OCI-LY1 (cell line): Measurements from ENCODE around the gene CISD1.

Source experiments
- H2AFZ ChIP-seq: fragments of 200-600 bp; sonication (generic), shearing (Covaris generic); 2 replicates; pipeline ENCODE4 v1.6.0; 2014; ENCODE audit warnings: antibody characterized with exemption, mild to moderate bottlenecking, low read length
- H3F3A ChIP-seq: fragments of 200-600 bp; sonication (generic), shearing (Covaris generic); 2 replicates; pipeline ENCODE4 v1.6.0; 2014; ENCODE audit warnings: mild to moderate bottlenecking, antibody characterized with exemption, low read length, moderate library complexity; ENCODE audit not compliant: insufficient read depth
- H3K27ac ChIP-seq: fragments of 200-600 bp; sonication (generic); 2 replicates; pipeline ENCODE4 v1.5.1; 2014; ENCODE audit warnings: low read length, mixed run types, mild to moderate bottlenecking, low read depth; ENCODE audit not compliant: poor library complexity, severe bottlenecking
- H3K27me3 ChIP-seq: fragments of 200-600 bp; sonication (generic); 2 replicates; pipeline ENCODE4 v1.6.0; 2014; ENCODE audit warnings: antibody characterized with exemption, mild to moderate bottlenecking, low read length, moderate library complexity; ENCODE audit not compliant: insufficient read depth
- H3K36me3 ChIP-seq: fragments of 200-600 bp; sonication (generic); 2 replicates; pipeline ENCODE4 v1.6.1; 2014; ENCODE audit warnings: mild to moderate bottlenecking, antibody characterized with exemption, low read length, moderate library complexity, mixed read lengths; ENCODE audit not compliant: insufficient read depth
- H3K4me1 ChIP-seq: fragments of 200-600 bp; sonication (generic); 2 replicates; pipeline ENCODE4 v1.5.1; 2014; ENCODE audit warnings: mild to moderate bottlenecking, low read length, moderate library complexity; ENCODE audit not compliant: insufficient read depth, severe bottlenecking
- H3K4me2 ChIP-seq: fragments of 200-600 bp; sonication (generic), shearing (Covaris generic); 2 replicates; pipeline ENCODE4 v1.6.1; 2014; ENCODE audit warnings: low read length
- H3K4me3 ChIP-seq: fragments of 200-600 bp; sonication (generic); 2 replicates; pipeline ENCODE4 v1.5.1; 2014; ENCODE audit warnings: low read length, low read depth, mild to moderate bottlenecking, mixed read lengths; ENCODE audit not compliant: poor library complexity, severe bottlenecking
- H3K79me2 ChIP-seq: fragments of 200-600 bp; shearing (Covaris generic); 2 replicates; pipeline ENCODE4 v1.6.1; 2016; ENCODE audit warnings: mixed run types, low read length, mixed read lengths; ENCODE audit not compliant: insufficient read depth
- H3K9ac ChIP-seq: fragments of 200-600 bp; sonication (generic), shearing (Covaris generic); 2 replicates; pipeline ENCODE4 v1.6.1; 2014; ENCODE audit warnings: mild to moderate bottlenecking, low read length, mixed read lengths
- H3K9me2 ChIP-seq: fragments of 200-600 bp; sonication (generic), shearing (Covaris generic); 2 replicates; pipeline ENCODE4 v1.6.1; 2014; ENCODE audit warnings: low read depth, mild to moderate bottlenecking, low read length, mixed read lengths
- H3K9me3 ChIP-seq: fragments of 200-600 bp; shearing (Covaris generic); 2 replicates; pipeline ENCODE4 v1.6.1; 2014; ENCODE audit warnings: low read length, mixed read lengths
- H4K20me1 ChIP-seq: fragments of 200-600 bp; sonication (generic), shearing (Covaris generic); 2 replicates; pipeline ENCODE4 v1.6.0; 2016; ENCODE audit warnings: mild to moderate bottlenecking, low read length; ENCODE audit not compliant: insufficient read depth
- EZH2 ChIP-seq: fragments of 200-600 bp; sonication (generic), shearing (Covaris generic); IDR thresholded peaks from 2 replicates; pipeline ENCODE4 v1.8.0; 2017; ENCODE audit warnings: borderline replicate concordance, mixed run types, mild to moderate bottlenecking, antibody characterized with exemption, low read length, moderate library complexity, mixed read lengths
- TF ChIP-seq, protein P1 (sequence below): fragments of 200-600 bp; sonication (generic), shearing (Covaris generic); IDR thresholded peaks from 2 replicates; pipeline ENCODE4 v1.5.1; 2017; ENCODE audit warnings: mild to moderate bottlenecking, antibody characterized with exemption, low read length, moderate library complexity, mixed read lengths

CISD1 gene

DNA sequence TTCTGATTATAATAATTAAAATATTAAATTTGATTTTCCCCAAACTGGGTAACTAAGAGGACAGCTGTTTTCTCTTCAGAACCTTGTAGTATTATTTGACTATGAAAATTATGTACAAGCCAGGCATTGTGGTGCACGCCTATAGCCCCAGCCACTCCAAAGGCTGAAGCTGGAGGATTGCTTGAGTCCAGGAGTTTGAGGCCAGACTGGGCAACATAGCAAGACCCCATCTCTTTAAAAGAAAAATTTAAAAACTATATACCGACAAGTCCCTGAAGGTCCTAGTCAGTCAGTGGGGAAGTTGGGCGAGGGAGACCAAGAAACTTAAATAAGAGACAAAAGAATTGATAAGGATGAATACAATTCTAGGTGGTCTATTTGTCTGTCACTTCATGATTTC, 38.7 kb downstream of the CISD1 start:
- H3K79me2 ChIP-seq, result no peaks in the 10 kb centered on the region
- H3F3A ChIP-seq, result no peaks in the 10 kb centered on the region
- no peaks in the 10 kb centered on the region for H3K4me1 ChIP-seq
- no peak for TF ChIP-seq EZH2
- TF ChIP-seq, protein P1, sequence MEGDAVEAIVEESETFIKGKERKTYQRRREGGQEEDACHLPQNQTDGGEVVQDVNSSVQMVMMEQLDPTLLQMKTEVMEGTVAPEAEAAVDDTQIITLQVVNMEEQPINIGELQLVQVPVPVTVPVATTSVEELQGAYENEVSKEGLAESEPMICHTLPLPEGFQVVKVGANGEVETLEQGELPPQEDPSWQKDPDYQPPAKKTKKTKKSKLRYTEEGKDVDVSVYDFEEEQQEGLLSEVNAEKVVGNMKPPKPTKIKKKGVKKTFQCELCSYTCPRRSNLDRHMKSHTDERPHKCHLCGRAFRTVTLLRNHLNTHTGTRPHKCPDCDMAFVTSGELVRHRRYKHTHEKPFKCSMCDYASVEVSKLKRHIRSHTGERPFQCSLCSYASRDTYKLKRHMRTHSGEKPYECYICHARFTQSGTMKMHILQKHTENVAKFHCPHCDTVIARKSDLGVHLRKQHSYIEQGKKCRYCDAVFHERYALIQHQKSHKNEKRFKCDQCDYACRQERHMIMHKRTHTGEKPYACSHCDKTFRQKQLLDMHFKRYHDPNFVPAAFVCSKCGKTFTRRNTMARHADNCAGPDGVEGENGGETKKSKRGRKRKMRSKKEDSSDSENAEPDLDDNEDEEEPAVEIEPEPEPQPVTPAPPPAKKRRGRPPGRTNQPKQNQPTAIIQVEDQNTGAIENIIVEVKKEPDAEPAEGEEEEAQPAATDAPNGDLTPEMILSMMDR, result no peak
- no peaks in the 10 kb centered on the region for H4K20me1 ChIP-seq
- no peaks in the 10 kb centered on the region for H3K9me3 ChIP-seq
- H3K27me3 ChIP-seq, result 0 out of 2 replicates have a peak, but pooled peaks cover 4% of the 10 kb centered on the region
- no peaks in the 10 kb centered on the region for H3K9me2 ChIP-seq
- H2AFZ ChIP-seq, result no peak overlapping the region
- H3K4me2 ChIP-seq, result no peak overlapping the region
- no peak overlapping the region for H3K9ac ChIP-seq
- H3K36me3 ChIP-seq, result no peaks in the 10 kb centered on the region
- H3K27ac ChIP-seq, result no peak overlapping the region
- no peak overlapping the region for H3K4me3 ChIP-seq

DNA sequence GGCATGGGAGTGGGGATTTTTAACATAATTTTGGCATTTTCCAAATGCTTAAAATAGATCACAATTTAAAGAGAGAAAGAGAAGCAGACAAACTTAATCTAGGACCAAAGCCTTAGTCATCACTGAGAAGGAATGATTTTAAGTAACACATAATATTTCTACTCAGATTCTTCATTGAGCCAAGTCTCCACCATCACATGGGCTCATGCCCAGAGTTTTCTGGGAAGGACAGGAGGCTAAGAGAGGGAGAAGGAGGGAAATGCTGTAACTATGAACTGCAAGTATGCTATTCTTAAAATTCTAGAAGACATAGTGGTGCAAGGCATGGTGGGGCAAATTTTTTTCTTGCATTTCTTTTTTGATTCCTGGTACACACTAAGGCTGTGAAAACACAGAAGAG, 42.1 kb downstream of the CISD1 start:
- Histone ChIP-seq H3K9me3 (no peaks in the 10 kb centered on the region), H3K36me3 (no peaks in the 10 kb centered on the region), H3K4me2 (no peak overlapping the region), H3K4me1 (no peaks in the 10 kb centered on the region), H3F3A (no peaks in the 10 kb centered on the region), H3K27ac (no peak overlapping the region), H3K27me3 (0 out of 2 replicates have a peak, but pooled peaks cover 4% of the 10 kb centered on the region), H3K79me2 (no peaks in the 10 kb centered on the region), H4K20me1 (no peaks in the 10 kb centered on the region), H3K9ac (no peak overlapping the region), H3K9me2 (no peaks in the 10 kb centered on the region), H2AFZ (no peak overlapping the region), H3K4me3 (no peak overlapping the region)
- TF ChIP-seq, protein P1, result no peak
- TF ChIP-seq EZH2, result no peak

DNA sequence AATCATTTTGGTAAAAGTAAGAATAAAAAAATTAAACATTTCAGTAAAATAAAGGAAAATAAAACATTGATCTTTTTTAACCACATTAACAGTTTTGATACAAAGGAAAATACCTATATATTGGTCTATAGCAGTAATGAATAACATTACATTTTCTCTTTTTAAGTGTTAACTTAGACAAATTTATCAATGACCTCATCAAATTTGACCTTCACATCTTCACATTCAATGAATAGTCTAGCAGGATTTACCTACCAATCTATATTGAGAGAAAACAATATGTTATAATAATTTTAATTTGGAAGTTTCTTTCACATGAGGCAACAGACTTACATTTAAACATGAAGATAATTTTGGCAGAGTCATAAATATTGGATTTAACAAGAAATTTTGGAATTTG, 47.9 kb downstream of the CISD1 start:
- TF ChIP-seq EZH2, result no peak
- TF ChIP-seq, protein P1, result no peak
- no peak overlapping the region for H3K4me3 ChIP-seq
- no peaks in the 10 kb centered on the region for H3K27me3 ChIP-seq
- H2AFZ ChIP-seq, result no peak overlapping the region
- no peak overlapping the region for H3K27ac ChIP-seq
- no peak overlapping the region for H3K9ac ChIP-seq
- no peaks in the 10 kb centered on the region for H3F3A ChIP-seq
- no peaks in the 10 kb centered on the region for H4K20me1 ChIP-seq
- no peaks in the 10 kb centered on the region for H3K9me2 ChIP-seq
- no peaks in the 10 kb centered on the region for H3K36me3 ChIP-seq
- no peak overlapping the region for H3K4me2 ChIP-seq
- H3K79me2 ChIP-seq, result no peaks in the 10 kb centered on the region
- no peaks in the 10 kb centered on the region for H3K4me1 ChIP-seq
- no peaks in the 10 kb centered on the region for H3K9me3 ChIP-seq
